Subcutaneous abdominal adipose tissue (tissue), 5 donors: Measurements from ENCODE around the gene PCNA.

Experiments
- H3K27ac ChIP-seq: one replicate; pipeline ENCODE4 v1.7.0; 2013; ENCODE audit warnings: low read depth, mild to moderate bottlenecking, inconsistent platforms, low read length, moderate library complexity
- H3K27me3 ChIP-seq, 5 donors: one replicate each; pipeline ENCODE4 v1.7.0; 2013; ENCODE audit warnings: low read length in 5 of 5, inconsistent platforms in 1 of 5; ENCODE audit not compliant: control insufficient read depth in 5 of 5, insufficient read depth in 4 of 5
- H3K36me3 ChIP-seq, 5 donors: one replicate each; pipeline ENCODE4 v1.7.0; 2013; ENCODE audit warnings: low read length in 5 of 5; ENCODE audit not compliant: control insufficient read depth in 5 of 5, insufficient read depth in 5 of 5
- H3K4me1 ChIP-seq, 5 donors: one replicate each; pipeline ENCODE4 v1.7.0; 2013; ENCODE audit warnings: low read length in 5 of 5, mild to moderate bottlenecking in 3 of 5, moderate library complexity in 1 of 5; ENCODE audit not compliant: control insufficient read depth in 5 of 5, insufficient read depth in 5 of 5
- H3K4me3 ChIP-seq, 5 donors: one replicate each; pipeline ENCODE4 v1.7.0; 2013; ENCODE audit warnings: low read length in 5 of 5, low read depth in 1 of 5
- H3K9ac ChIP-seq, 5 donors: one replicate each; pipeline ENCODE4 v1.7.0; 2013; ENCODE audit warnings: low read length in 5 of 5, mild to moderate bottlenecking in 4 of 5, moderate library complexity in 3 of 5
- H3K9me3 ChIP-seq, 5 donors: one replicate each; pipeline ENCODE4 v1.7.0; 2013; ENCODE audit warnings: low read length in 5 of 5; ENCODE audit not compliant: control insufficient read depth in 5 of 5
- donor health status: healthy.
- donor health status: healthy.
- donor health status: healthy.
- donor health status: healthy.
- donor health status: healthy.

Gene PCNA

GRCh38 chr20:5119435-5120184 lies at the start of gene PCNA:
PCNA (minus strand) TSS chr20:5119958; CDS start chr20:5119798, 160 bp downstream.
- peaks cover 10 to 25% (median 16%) of the 10 kb centered on the region in 5 donors for H3K36me3 ChIP-seq
- H3K27me3 ChIP-seq = no peaks in the 10 kb centered on the region
- H3K27ac ChIP-seq = peak within 1 kb of the TSS; percentile 89
- H3K4me3 ChIP-seq = peak within 1 kb of the TSS; percentile 87 to 97 (median 92)
- peaks cover 6 to 24% (median 22%) of the 10 kb centered on the region in 5 donors for H3K4me1 ChIP-seq
- no peaks in the 10 kb centered on the region for H3K9me3 ChIP-seq
- H3K9ac ChIP-seq = peak within 1 kb of the TSS; percentile 48 to 87 (median 63)

DNA sequence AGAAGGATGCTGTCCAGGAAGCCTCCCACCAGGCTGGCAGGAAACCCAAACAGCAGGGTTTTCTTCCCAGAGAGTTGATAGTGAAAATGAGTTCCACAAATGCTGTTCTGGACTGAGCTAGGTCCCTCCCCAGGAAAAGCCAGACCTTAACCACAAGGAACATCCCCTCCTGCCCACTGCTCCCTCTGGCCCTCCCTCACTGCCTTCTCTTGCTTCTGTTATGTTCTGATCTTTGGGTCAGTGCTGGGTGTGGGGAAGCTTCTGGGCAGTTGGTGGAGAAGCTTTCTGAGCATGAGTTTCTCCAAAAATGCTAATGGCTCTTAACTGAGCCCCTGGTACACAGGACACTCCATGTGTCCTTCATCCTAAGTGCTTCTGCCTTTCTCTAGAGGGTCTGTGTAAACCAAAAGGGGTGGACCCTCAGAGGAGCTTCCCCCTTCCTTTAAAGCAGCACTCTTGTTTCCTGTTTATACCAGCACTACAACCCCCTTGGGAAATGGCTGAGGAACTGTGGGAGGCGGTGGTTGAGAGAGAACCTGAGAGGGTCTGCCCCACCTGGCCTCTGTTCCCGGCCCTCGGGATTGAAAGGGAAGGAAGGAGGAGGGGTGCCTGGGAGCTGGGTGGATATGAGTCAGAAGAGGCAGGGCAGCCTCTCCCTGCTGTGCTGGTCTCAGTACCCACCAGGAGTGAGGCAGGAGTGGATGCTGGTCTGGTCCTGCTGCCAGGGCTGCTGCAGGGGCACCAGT lies 49.1 kb upstream of the PCNA start:
- Histone ChIP-seq H3K36me3 (peaks cover 0 to 4% (median 4%) of the 10 kb centered on the region in 5 donors), H3K4me3 (peak overlapping the region in 1 of 5 donors; percentile 32), H3K9me3 (no peaks in the 10 kb centered on the region), H3K27me3 (no peaks in the 10 kb centered on the region), H3K27ac (peak overlapping the region; percentile 68), H3K9ac (peak overlapping the region in 3 of 5 donors; percentile 8 to 30 (median 30)), H3K4me1 (peaks cover 8 to 69% (median 45%) of the 10 kb centered on the region in 5 donors)

GRCh38 chr20:5164645-5165625 lies 45.2 kb upstream of the PCNA start:
- Histone ChIP-seq H3K9ac (no peak overlapping the region), H3K36me3 (no peaks in the 10 kb centered on the region), H3K4me3 (no peak overlapping the region), H3K4me1 (peaks cover 5 to 32% (median 17%) of the 10 kb centered on the region in 5 donors), H3K27me3 (no peaks in the 10 kb centered on the region), H3K9me3 (no peaks in the 10 kb centered on the region), H3K27ac (no peak overlapping the region)

DNA sequence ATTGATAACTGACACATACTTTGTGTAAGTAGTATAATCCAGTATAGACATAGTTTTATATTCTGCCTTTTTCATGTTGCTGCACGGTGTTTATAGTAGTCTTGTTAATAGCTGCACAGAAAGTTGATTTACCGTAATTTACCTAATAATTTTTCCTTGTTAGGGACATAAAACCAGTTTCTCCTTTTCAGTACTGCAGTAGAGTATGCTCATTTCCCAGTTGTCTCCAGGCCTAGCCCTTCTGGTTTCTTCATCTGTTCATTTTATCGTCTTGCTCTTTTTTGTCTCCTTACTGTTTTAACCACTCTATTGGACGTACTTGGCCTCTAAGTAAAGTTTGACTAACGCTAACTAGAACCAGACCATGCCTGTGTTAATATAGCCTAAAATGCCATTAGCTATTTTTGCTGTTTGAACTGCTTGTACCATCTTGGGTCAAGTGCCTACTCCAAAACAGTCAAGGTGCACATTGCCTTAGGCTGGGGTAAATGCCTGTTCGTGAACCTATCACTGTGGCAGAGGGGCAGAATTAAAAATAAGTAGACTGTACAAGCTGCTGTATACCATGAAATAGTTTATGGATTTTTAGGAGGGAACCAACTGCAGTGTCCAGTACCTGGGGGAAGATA lies 41.9 kb upstream of the PCNA start:
- Histone ChIP-seq H3K27ac (no peak overlapping the region), H3K4me1 (peaks cover 0 to 13% (median 4%) of the 10 kb centered on the region in 5 donors), H3K36me3 (no peaks in the 10 kb centered on the region), H3K9me3 (no peaks in the 10 kb centered on the region), H3K9ac (no peak overlapping the region), H3K4me3 (no peak overlapping the region), H3K27me3 (no peaks in the 10 kb centered on the region)

DNA sequence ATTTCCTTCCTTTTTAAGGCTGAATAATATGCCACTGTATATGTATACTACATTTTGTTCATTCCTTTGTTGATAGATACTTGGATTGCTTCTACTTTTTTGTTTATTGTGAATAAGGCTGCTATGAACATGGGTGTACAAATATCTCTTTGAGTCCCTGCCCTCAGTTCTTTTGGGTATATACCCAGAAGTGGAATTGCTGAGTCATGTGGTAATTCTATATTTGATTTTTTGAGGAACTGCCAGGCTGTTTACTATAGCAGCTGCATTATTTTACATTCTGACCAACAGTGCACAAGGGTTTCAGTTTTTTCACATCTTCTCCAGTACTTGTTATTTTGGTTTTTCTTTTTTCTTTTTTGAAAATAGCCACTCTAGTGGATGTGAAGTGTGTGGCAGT lies 41.1 kb upstream of the PCNA start:
- no peaks in the 10 kb centered on the region for H3K36me3 ChIP-seq
- no peaks in the 10 kb centered on the region for H3K9me3 ChIP-seq
- peaks cover 0 to 20% (median 9%) of the 10 kb centered on the region in 5 donors for H3K4me1 ChIP-seq
- no peak overlapping the region for H3K4me3 ChIP-seq
- H3K27me3 ChIP-seq = no peaks in the 10 kb centered on the region
- no peak overlapping the region for H3K27ac ChIP-seq
- H3K9ac ChIP-seq = no peak overlapping the region

DNA sequence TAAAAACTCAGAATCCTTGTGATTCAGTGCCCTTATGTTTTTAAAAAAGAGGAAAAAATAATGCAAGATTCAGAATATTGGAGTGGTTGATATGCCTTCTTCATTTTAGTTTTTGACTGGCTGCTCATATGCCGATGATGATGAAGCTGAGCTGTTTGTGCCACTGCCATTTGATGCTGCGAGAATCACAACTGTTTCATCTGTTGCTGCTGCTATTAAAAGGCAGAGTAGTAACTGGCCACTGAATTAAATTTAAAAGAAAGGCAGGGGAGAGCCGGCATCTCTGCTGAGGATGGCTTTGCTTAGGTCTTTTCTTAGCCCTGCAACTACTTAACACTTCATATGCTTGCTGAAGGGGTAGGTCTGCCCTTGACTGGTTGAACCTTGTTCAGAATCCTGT lies 40.2 kb upstream of the PCNA start:
- peaks cover 0 to 17% (median 9%) of the 10 kb centered on the region in 5 donors for H3K4me1 ChIP-seq
- no peak overlapping the region for H3K27ac ChIP-seq
- no peak overlapping the region for H3K9ac ChIP-seq
- H3K9me3 ChIP-seq = no peaks in the 10 kb centered on the region
- H3K4me3 ChIP-seq = no peak overlapping the region
- no peaks in the 10 kb centered on the region for H3K27me3 ChIP-seq
- no peaks in the 10 kb centered on the region for H3K36me3 ChIP-seq

GRCh38 chr20:5156675-5157448 lies 37.1 kb upstream of the PCNA start:
- H3K4me3 ChIP-seq = no peak overlapping the region
- no peaks in the 10 kb centered on the region for H3K36me3 ChIP-seq
- H3K9ac ChIP-seq = no peak overlapping the region
- no peak overlapping the region for H3K27ac ChIP-seq
- no peaks in the 10 kb centered on the region for H3K27me3 ChIP-seq
- peaks cover 0 to 35% (median 26%) of the 10 kb centered on the region in 5 donors for H3K4me1 ChIP-seq
- H3K9me3 ChIP-seq = no peaks in the 10 kb centered on the region

DNA sequence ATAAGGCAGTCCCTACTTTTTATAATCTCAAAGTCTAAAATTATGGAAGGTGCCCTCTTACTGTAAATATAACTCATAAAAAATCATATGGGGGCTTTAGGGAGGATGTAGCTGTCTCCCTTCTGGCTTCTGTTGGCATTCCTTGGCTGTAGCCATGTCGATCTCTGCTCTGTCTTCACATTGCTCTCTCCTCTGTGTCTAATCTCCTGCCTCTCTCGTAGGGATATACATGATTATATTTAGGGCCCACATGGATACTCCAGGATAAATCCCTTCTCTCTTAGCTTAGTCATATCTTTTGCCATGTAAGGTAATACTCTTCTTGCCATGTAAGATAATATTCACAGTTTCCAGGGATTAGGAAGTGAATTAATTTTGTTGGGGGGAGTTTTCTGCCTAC lies 35.6 kb upstream of the PCNA start:
- Histone ChIP-seq H3K36me3 (no peaks in the 10 kb centered on the region), H3K4me3 (no peak overlapping the region), H3K9ac (no peak overlapping the region), H3K4me1 (peaks cover 0 to 41% (median 32%) of the 10 kb centered on the region in 5 donors), H3K27ac (no peak overlapping the region), H3K27me3 (no peaks in the 10 kb centered on the region), H3K9me3 (no peaks in the 10 kb centered on the region)

- Histone ChIP-seq H3K9ac (no peak overlapping the region), H3K36me3 (no peaks in the 10 kb centered on the region), H3K27ac (no peak overlapping the region), H3K4me3 (no peak overlapping the region), H3K4me1 (peaks cover 2 to 44% (median 34%) of the 10 kb centered on the region in 5 donors), H3K27me3 (no peaks in the 10 kb centered on the region), H3K9me3 (no peaks in the 10 kb centered on the region)
Measured at GRCh38 chr20:5154543-5154925, 34.8 kb upstream of the PCNA start.
